Neuronal stem cell (in vitro differentiated cells): ENCODE results near the gene BLACAT1.

Experiments
- DNase-seq: peaks from one replicate; pipeline ENCODE4 v3.0.0-alpha.2; 2013; ENCODE audit warnings: low spot score
- H2AFZ ChIP-seq: one replicate; pipeline ENCODE4 v1.6.1; 2013; ENCODE audit warnings: mild to moderate bottlenecking, low read length, inconsistent platforms
- H2AK5ac ChIP-seq: 2 replicates; pipeline ENCODE4 v1.6.1; 2013; ENCODE audit warnings: low read depth, mild to moderate bottlenecking, inconsistent platforms, low read length, moderate library complexity, mixed read lengths
- H2BK120ac ChIP-seq: 2 replicates; pipeline ENCODE4 v1.6.1; 2013; ENCODE audit warnings: low read depth, mild to moderate bottlenecking, inconsistent platforms, low read length, moderate library complexity, mixed read lengths
- H2BK12ac ChIP-seq: one replicate; pipeline ENCODE4 v1.6.1; 2013; ENCODE audit warnings: low read length, inconsistent platforms
- H2BK15ac ChIP-seq: 2 replicates; pipeline ENCODE4 v1.6.1; 2013; ENCODE audit warnings: mild to moderate bottlenecking, low read length, inconsistent platforms, mixed read lengths
- H2BK5ac ChIP-seq: one replicate; pipeline ENCODE4 v1.6.1; 2013; ENCODE audit warnings: inconsistent platforms, mild to moderate bottlenecking, low read length, moderate library complexity
- H3K14ac ChIP-seq: one replicate; pipeline ENCODE4 v1.6.1; 2013; ENCODE audit warnings: low read length, inconsistent platforms
- H3K18ac ChIP-seq: 2 replicates; pipeline ENCODE4 v1.6.1; 2013; ENCODE audit warnings: low read length, inconsistent platforms
- H3K23ac ChIP-seq: 2 replicates; pipeline ENCODE4 v1.6.1; 2013; ENCODE audit warnings: low read depth, mild to moderate bottlenecking, mixed read lengths, low read length, inconsistent platforms; ENCODE audit not compliant: poor library complexity
- H3K27ac ChIP-seq: replicated peaks from 3 replicates; pipeline ENCODE4 v1.5.1; 2013; ENCODE audit warnings: low read length, inconsistent platforms
- H3K27me3 ChIP-seq, 3 experiments: 2 replicates each; pipeline ENCODE4 v1.6.1; 2013; ENCODE audit warnings: low read length in 3 of 3, mild to moderate bottlenecking in 2 of 3, inconsistent platforms in 1 of 3, low read depth in 1 of 3, mixed read lengths in 1 of 3, moderate library complexity in 1 of 3; ENCODE audit not compliant: control insufficient read depth in 3 of 3, insufficient read depth in 3 of 3
- H3K36me3 ChIP-seq, 2 donors: replicated peaks in 1 of 2; 2 replicates each; pipeline ENCODE4 v1.6.1; 2013; ENCODE audit warnings: low read length in 2 of 2; ENCODE audit not compliant: control insufficient read depth in 2 of 2, insufficient read depth in 2 of 2
- H3K4ac ChIP-seq: 2 replicates; pipeline ENCODE4 v1.6.1; 2013; ENCODE audit warnings: inconsistent platforms, mild to moderate bottlenecking, low read length, moderate library complexity
- H3K4me1 ChIP-seq, 2 donors: 1 replicate in 1 of 2; 2 replicates in 1 of 2; pipeline ENCODE4 v1.6.1; 2013; ENCODE audit warnings: low read length in 2 of 2, low read depth in 1 of 2; ENCODE audit not compliant: control insufficient read depth in 2 of 2, insufficient read depth in 1 of 2
- H3K4me2 ChIP-seq: one replicate; pipeline ENCODE4 v1.6.1; 2013; ENCODE audit warnings: mild to moderate bottlenecking, low read length, inconsistent platforms; ENCODE audit not compliant: insufficient read depth, poor library complexity, severe bottlenecking
- H3K4me3 ChIP-seq, 2 donors: 2 replicates each; pipeline ENCODE4 v1.5.1; 2013; ENCODE audit warnings: low read length in 2 of 2, mild to moderate bottlenecking in 2 of 2, inconsistent platforms in 1 of 2, moderate library complexity in 1 of 2
- H3K79me1 ChIP-seq: one replicate; pipeline ENCODE4 v1.6.1; 2013; ENCODE audit warnings: low read depth, mild to moderate bottlenecking, inconsistent platforms, low read length, moderate library complexity
- H3K9ac ChIP-seq: one replicate; pipeline ENCODE4 v1.6.1; 2013; ENCODE audit warnings: mild to moderate bottlenecking, low read depth, low read length, inconsistent platforms; ENCODE audit not compliant: poor library complexity
- H3K9me3 ChIP-seq, 2 donors: replicated peaks in 1 of 2; 2 replicates each; pipeline versions ENCODE3 to v1.6.1; 2013; ENCODE audit warnings: low read length in 2 of 2, mild to moderate bottlenecking in 2 of 2, inconsistent platforms in 1 of 2, low read depth in 1 of 2, mixed read lengths in 1 of 2, moderate library complexity in 1 of 2; ENCODE audit not compliant: control insufficient read depth in 2 of 2, insufficient read depth in 1 of 2
- H4K8ac ChIP-seq: one replicate; pipeline ENCODE4 v1.6.1; 2013; ENCODE audit warnings: low read depth, mild to moderate bottlenecking, inconsistent platforms, low read length, moderate library complexity
- H4K91ac ChIP-seq: one replicate; pipeline ENCODE4 v1.6.1; 2013; ENCODE audit warnings: low read length, low read depth, mild to moderate bottlenecking, inconsistent platforms; ENCODE audit not compliant: poor library complexity
- WGBS, 2 donors: extraction: QIAGEN DNeasy Blood & Tissue Kit; methylation state at CpG; one replicate each; pipeline ENCODE4 v1.1.7; 2013; ENCODE audit warnings: missing lambda C conversion rate in 2 of 2, mixed read lengths in 1 of 2; ENCODE audit not compliant: insufficient read length in 2 of 2, insufficient replicate concordance in 1 of 2; ENCODE audit errors: extremely low coverage in 2 of 2; 5-methylcytosine and 5-hydroxymethylcytosine counted together

The BLACAT1 gene

DNA sequence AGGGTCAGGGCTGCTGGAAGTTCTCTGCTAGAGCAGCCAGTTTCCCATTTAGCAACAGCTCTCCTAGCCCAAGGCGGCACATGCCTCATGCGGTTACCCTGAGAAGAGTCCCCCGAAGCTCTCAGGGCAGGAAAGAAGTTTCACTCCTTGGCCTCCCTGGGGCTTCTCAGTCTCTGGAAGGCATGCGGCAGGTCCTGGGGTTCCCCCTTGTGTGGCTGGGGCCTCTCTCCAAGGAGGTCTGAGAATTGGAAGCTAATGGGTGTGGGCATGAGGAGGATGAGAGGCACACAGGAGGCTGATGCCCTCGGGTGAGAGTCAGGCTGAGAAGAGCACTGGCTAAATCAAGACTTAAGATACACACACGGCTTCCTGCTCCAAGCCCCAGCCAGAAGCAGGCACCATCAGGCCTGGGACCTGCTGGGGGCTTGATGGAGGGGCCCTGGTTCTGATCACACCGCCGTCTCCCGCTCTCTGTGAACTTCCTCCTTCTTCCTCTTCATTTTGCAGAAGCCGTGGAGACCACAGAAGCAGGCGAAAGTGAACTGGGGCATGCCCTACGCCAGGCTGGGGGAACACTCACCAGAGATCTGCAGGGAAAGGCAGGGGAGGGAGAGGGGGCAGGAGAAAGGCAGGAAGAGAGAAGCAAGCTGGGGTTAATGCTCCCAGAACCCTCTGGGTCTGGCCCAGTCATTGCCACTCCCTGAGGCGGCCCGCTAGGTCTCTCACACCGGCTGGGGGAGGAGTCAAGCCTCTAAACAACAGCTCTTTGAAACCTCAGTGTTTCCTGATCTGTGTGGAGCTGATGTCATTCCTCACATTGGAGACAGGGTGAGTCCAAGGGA lies 15.1 kb downstream of the BLACAT1 start:
- Histone ChIP-seq H2BK12ac (no peak overlapping the region), H3K27ac (peak overlapping the region; percentile 73), H3K4me3 (no peak overlapping the region), H3K4ac (peak overlapping the region; percentile 44), H3K4me2 (no peak overlapping the region), H3K18ac (peak overlapping the region; percentile 88), H3K36me3 (peaks cover 0 to 19% of the 10 kb centered on the region in 2 donors), H3K14ac (no peak overlapping the region), H3K4me1 (peaks cover 36 to 69% of the 10 kb centered on the region in 2 donors), H3K23ac (peak overlapping the region; percentile 40), H3K79me1 (peaks cover 8% of the 10 kb centered on the region), H4K91ac (no peak overlapping the region), H3K9ac (peak overlapping the region; percentile 56), H2BK120ac (peak overlapping the region; percentile 10), H3K27me3 (peaks cover 0 to 77% (median 0%) of the 10 kb centered on the region in 3 experiments), H2BK5ac (peak overlapping the region; percentile 27), H2AFZ (peak overlapping the region; percentile 9), H3K9me3 (no peaks in the 10 kb centered on the region), H4K8ac (peak overlapping the region; percentile 83), H2BK15ac (peak overlapping the region; percentile 24), H2AK5ac (peak overlapping the region; percentile 61)
- DNase-seq = no peak
- whole genome bisulfite sequencing, 2 donors = no CpG with 5 or more reads among the region's 15 CpGs

- H3K4me2 ChIP-seq = no peak overlapping the region
- no peak for DNase-seq
- H3K9ac ChIP-seq = no peak overlapping the region
- H3K9me3 ChIP-seq = no peaks in the 10 kb centered on the region
- no peak overlapping the region for H3K4me3 ChIP-seq
- no peak overlapping the region for H2BK12ac ChIP-seq
- peaks cover 0 to 19% of the 10 kb centered on the region in 2 donors for H3K36me3 ChIP-seq
- peak overlapping the region; percentile 27 for H2BK5ac ChIP-seq
- no peak overlapping the region for H4K91ac ChIP-seq
- peak overlapping the region; percentile 88 for H3K18ac ChIP-seq
- no peak overlapping the region for H3K27ac ChIP-seq
- no peak overlapping the region for H4K8ac ChIP-seq
- no peak overlapping the region for H3K14ac ChIP-seq
- peak overlapping the region; percentile 10 for H2BK120ac ChIP-seq
- peaks cover 8% of the 10 kb centered on the region for H3K79me1 ChIP-seq
- no peak overlapping the region for H2AFZ ChIP-seq
- no peak overlapping the region for H2BK15ac ChIP-seq
- peaks cover 0 to 76% (median 0%) of the 10 kb centered on the region in 3 experiments for H3K27me3 ChIP-seq
- no CpG with 5 or more reads among the region's 5 CpGs for WGBS, 2 donors
- peaks cover 30 to 66% of the 10 kb centered on the region in 2 donors for H3K4me1 ChIP-seq
- peak overlapping the region; percentile 61 for H2AK5ac ChIP-seq
- peak overlapping the region; percentile 44 for H3K4ac ChIP-seq
- peak overlapping the region; percentile 40 for H3K23ac ChIP-seq
Observed at GRCh38 chr1:205440121-205440475, 15.7 kb downstream of the BLACAT1 start.

GRCh38 chr1:205438213-205439158 lies 17.4 kb downstream of the BLACAT1 start:
- Histone ChIP-seq H3K79me1 (peaks cover 5% of the 10 kb centered on the region), H3K14ac (no peak overlapping the region), H2AFZ (no peak overlapping the region), H3K27ac (no peak overlapping the region), H3K4ac (no peak overlapping the region), H2BK120ac (no peak overlapping the region), H3K36me3 (peaks cover 0 to 17% of the 10 kb centered on the region in 2 donors), H2BK12ac (no peak overlapping the region), H2BK5ac (no peak overlapping the region), H3K4me2 (no peak overlapping the region), H3K9me3 (no peaks in the 10 kb centered on the region), H3K27me3 (peaks cover 0 to 72% (median 0%) of the 10 kb centered on the region in 3 experiments), H3K18ac (peak overlapping the region; percentile 54), H3K23ac (no peak overlapping the region), H3K4me3 (no peak overlapping the region), H2BK15ac (no peak overlapping the region), H3K9ac (no peak overlapping the region), H4K8ac (no peak overlapping the region), H4K91ac (no peak overlapping the region), H2AK5ac (no peak overlapping the region), H3K4me1 (peaks cover 21 to 59% of the 10 kb centered on the region in 2 donors)
- WGBS, 2 donors = no CpG with 5 or more reads among the region's 13 CpGs
- DNase-seq = no peak
